SK-N-SH treated with all-trans-retinoic acid at 6 μM for 48 hours (cell line): Measurements from ENCODE around the gene CLEC20A.

ENCODE experiments used
- ARNTL ChIP-seq: fragments of 450-650 bp; formaldehyde crosslinking; IDR thresholded peaks from 2 replicates; pipeline ENCODE4 v1.5.0; 2020; ENCODE audit warnings: low read depth, mild to moderate bottlenecking, moderate library complexity, borderline replicate concordance
- BACH2 ChIP-seq: fragments of 250-450 bp; sonication (Bioruptor Pico); IDR thresholded peaks from 2 replicates; pipeline ENCODE4 v1.9.0; 2021; ENCODE audit warnings: mild to moderate bottlenecking, borderline replicate concordance
- CSDC2 ChIP-seq: fragments of 250-450 bp; sonication (Bioruptor Pico); IDR thresholded peaks from 2 replicates; pipeline ENCODE4 v1.5.0; 2020; ENCODE audit warnings: mild to moderate bottlenecking, moderate library complexity
- ESRRG ChIP-seq: fragments of 250-450 bp; sonication (Bioruptor Pico); IDR thresholded peaks from 2 replicates; pipeline ENCODE4 v1.6.1; 2021; ENCODE audit warnings: mild to moderate bottlenecking
- RARB ChIP-seq: fragments of 250-450 bp; sonication (Bioruptor Pico); IDR thresholded peaks from 2 replicates; pipeline ENCODE4 v1.8.0; 2021; ENCODE audit warnings: mild to moderate bottlenecking, moderate library complexity
- ZC3H10 ChIP-seq: fragments of 250-450 bp; sonication (Bioruptor Pico); IDR thresholded peaks from 2 replicates; pipeline ENCODE4 v1.5.1; 2021; ENCODE audit warnings: mild to moderate bottlenecking, moderate library complexity
- ZNF70 ChIP-seq: fragments of 450-650 bp; formaldehyde crosslinking; IDR thresholded peaks from 2 replicates; pipeline ENCODE4 v1.5.0; 2020; ENCODE audit warnings: mild to moderate bottlenecking, moderate library complexity
- ZNF8 ChIP-seq: fragments of 450-650 bp; formaldehyde crosslinking; IDR thresholded peaks from 2 replicates; pipeline ENCODE4 v1.5.0; 2020; ENCODE audit warnings: mild to moderate bottlenecking, moderate library complexity
- TF ChIP-seq, protein P1 (sequence below): fragments of 250-450 bp; sonication (Bioruptor Pico); IDR thresholded peaks from 2 replicates; pipeline ENCODE4 v1.8.0; 2020; ENCODE audit warnings: mild to moderate bottlenecking, moderate library complexity, borderline replicate concordance
- TF ChIP-seq, protein P2 (sequence below): fragments of 250-450 bp; sonication (Bioruptor Pico); IDR thresholded peaks from 2 replicates; pipeline ENCODE4 v1.5.1; 2020; ENCODE audit warnings: low read depth, mild to moderate bottlenecking, moderate library complexity

DNA sequence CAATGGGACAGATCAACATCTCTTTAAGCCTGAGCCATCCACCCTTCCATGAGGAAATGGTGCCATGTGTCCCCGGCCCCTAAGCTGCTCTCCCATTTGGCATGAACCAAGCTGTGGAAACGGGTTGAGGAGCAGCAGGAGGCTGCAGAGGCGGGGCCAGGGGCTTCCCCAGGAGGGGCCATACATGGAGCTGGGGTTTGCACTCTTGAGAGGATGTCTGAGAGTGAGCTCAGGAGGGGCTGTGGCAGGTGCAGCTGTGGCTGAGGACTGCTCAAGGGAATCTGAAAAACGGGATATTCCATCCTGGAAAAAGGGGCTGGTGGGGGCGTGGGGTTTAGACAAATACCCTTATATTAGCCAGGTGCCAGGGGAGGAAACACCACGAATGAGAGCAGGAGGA is 7.1 kb upstream of the CLEC20A start:
- TF ChIP-seq CSDC2 (CRISPR knock-in tag) = no peak
- TF ChIP-seq ARNTL (CRISPR knock-in tag) = no peak
- no peak for TF ChIP-seq ZC3H10 (CRISPR knock-in tag)
- no peak for TF ChIP-seq BACH2 (CRISPR knock-in tag)
- TF ChIP-seq ESRRG (CRISPR knock-in tag) = no peak
- TF ChIP-seq, protein P1, sequence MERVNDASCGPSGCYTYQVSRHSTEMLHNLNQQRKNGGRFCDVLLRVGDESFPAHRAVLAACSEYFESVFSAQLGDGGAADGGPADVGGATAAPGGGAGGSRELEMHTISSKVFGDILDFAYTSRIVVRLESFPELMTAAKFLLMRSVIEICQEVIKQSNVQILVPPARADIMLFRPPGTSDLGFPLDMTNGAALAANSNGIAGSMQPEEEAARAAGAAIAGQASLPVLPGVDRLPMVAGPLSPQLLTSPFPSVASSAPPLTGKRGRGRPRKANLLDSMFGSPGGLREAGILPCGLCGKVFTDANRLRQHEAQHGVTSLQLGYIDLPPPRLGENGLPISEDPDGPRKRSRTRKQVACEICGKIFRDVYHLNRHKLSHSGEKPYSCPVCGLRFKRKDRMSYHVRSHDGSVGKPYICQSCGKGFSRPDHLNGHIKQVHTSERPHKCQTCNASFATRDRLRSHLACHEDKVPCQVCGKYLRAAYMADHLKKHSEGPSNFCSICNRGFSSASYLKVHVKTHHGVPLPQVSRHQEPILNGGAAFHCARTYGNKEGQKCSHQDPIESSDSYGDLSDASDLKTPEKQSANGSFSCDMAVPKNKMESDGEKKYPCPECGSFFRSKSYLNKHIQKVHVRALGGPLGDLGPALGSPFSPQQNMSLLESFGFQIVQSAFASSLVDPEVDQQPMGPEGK = no peak
- no peak for TF ChIP-seq ZNF8 (CRISPR knock-in tag)
- no peak for TF ChIP-seq ZNF70 (CRISPR knock-in tag)
- no peak for TF ChIP-seq RARB (CRISPR knock-in tag)
- TF ChIP-seq, protein P2, sequence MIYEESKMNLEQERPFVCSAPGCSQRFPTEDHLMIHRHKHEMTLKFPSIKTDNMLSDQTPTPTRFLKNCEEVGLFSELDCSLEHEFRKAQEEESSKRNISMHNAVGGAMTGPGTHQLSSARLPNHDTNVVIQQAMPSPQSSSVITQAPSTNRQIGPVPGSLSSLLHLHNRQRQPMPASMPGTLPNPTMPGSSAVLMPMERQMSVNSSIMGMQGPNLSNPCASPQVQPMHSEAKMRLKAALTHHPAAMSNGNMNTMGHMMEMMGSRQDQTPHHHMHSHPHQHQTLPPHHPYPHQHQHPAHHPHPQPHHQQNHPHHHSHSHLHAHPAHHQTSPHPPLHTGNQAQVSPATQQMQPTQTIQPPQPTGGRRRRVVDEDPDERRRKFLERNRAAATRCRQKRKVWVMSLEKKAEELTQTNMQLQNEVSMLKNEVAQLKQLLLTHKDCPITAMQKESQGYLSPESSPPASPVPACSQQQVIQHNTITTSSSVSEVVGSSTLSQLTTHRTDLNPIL (CRISPR knock-in tag) = no peak
